Esophagus muscularis mucosa (tissue), 4 donors: Measurements from ENCODE around the gene PAX5.

Experiments
- EP300 ChIP-seq: sonication (generic); formaldehyde crosslinking; IDR thresholded peaks from one replicate; pipeline ENCODE4 v1.6.1; 2017; ENCODE audit warnings: antibody characterized with exemption
- POLR2A ChIP-seq: fragments of 450-650 bp; IDR thresholded peaks from one replicate; pipeline ENCODE4 v1.6.1; 2017; ENCODE audit warnings: antibody characterized with exemption, moderate library complexity, mild to moderate bottlenecking, low read depth
- TF ChIP-seq, protein P1 (sequence below), 3 experiments: fragments of 200-600 bp in 2 of 3; fragments of 450-650 bp in 1 of 3; sonication (generic) in 2 of 3; IDR thresholded peaks; one replicate each; pipeline ENCODE4 v1.5.1; 2017 to 2019; ENCODE audit warnings: antibody characterized with exemption in 3 of 3, mild to moderate bottlenecking in 2 of 3, moderate library complexity in 1 of 3

DNA sequence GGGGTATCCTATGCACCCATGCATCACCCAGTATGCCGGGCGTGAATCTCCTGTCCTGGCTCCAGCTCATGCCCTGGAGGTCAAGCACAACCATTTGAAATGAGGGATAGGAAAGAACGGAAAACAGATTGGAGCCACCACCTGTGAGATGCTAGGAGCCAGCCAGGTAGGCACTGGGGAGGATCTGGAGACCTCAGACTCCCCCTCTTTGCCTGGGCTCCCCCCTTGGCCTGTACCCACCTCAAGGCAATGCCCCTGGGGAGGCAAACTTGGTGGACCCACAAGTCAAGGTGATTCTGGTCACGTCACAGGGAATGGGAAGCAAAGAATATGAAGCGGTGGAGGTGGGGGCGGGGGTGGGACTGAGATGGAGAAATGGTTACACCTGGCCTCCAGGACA lies 92.6 kb downstream of the PAX5 start:
- TF ChIP-seq, protein P1, sequence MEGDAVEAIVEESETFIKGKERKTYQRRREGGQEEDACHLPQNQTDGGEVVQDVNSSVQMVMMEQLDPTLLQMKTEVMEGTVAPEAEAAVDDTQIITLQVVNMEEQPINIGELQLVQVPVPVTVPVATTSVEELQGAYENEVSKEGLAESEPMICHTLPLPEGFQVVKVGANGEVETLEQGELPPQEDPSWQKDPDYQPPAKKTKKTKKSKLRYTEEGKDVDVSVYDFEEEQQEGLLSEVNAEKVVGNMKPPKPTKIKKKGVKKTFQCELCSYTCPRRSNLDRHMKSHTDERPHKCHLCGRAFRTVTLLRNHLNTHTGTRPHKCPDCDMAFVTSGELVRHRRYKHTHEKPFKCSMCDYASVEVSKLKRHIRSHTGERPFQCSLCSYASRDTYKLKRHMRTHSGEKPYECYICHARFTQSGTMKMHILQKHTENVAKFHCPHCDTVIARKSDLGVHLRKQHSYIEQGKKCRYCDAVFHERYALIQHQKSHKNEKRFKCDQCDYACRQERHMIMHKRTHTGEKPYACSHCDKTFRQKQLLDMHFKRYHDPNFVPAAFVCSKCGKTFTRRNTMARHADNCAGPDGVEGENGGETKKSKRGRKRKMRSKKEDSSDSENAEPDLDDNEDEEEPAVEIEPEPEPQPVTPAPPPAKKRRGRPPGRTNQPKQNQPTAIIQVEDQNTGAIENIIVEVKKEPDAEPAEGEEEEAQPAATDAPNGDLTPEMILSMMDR (IDR thresholded peaks at IDR 0.05) = no peak
- no peak for TF ChIP-seq EP300
- TF ChIP-seq POLR2A = no peak
